Ovary (tissue), 3 donors: Measurements from ENCODE around the gene PTH.

Experiments used
- CTCF ChIP-seq, 3 donors: fragments of 450-650 bp in 2 of 3; fragments of 200-600 bp in 1 of 3; IDR thresholded peaks; one replicate each; pipeline versions ENCODE4 v1.5.1 to v1.8.0; 2016 to 2022; ENCODE audit warnings: antibody characterized with exemption in 3 of 3, mild to moderate bottlenecking in 1 of 3
- EP300 ChIP-seq: sonication (generic); formaldehyde crosslinking; IDR thresholded peaks from one replicate; pipeline ENCODE4 v1.6.1; 2017; ENCODE audit warnings: antibody characterized with exemption
- POLR2A ChIP-seq: fragments of 450-650 bp; IDR thresholded peaks from one replicate; pipeline ENCODE4 v1.6.1; 2017; ENCODE audit warnings: antibody characterized with exemption, mild to moderate bottlenecking, moderate library complexity
- donor health status: DM: no; HTN: no; CAD: no.

GRCh38 chr11:13479688-13480087 is 16.1 kb downstream of the PTH start:
- TF ChIP-seq CTCF (IDR thresholded peaks at IDR 0.05) (no peak), EP300 (no peak), POLR2A (no peak)
